AG08396 (cell line): Measurements from ENCODE around the gene CD300E.
"Not testable (repeated sequence)": the region's sequence is repeated elsewhere in the genome, so short reads cannot be mapped to it uniquely, and the experiment has no call there.

Experiments used
- DNase-seq: peaks from one replicate; pipeline ENCODE4 v3.0.0; 2012; ENCODE audit warnings: low spot score, mixed read lengths

Gene CD300E

DNA sequence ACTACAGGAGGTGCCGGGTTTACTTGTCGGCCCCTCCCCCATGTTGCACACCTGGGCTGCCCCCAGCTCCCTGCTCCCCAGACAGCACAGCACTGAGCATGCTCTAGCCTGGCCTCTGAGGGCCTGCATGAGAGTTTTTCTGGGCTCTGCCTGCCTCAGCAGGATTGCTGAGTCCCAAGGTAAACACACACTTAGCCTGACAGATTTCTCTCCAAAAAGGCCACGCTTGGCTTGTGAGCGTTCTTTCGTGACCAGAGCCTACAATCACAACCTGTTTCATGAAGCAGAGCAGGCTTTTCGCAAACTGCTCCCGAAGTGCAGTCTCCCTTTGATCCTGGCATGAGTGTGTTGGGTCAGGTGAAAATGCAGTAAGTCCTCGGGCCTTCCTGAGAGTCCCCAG is 9.8 kb upstream of the CD300E start:
- DNase-seq, result no peak

DNA sequence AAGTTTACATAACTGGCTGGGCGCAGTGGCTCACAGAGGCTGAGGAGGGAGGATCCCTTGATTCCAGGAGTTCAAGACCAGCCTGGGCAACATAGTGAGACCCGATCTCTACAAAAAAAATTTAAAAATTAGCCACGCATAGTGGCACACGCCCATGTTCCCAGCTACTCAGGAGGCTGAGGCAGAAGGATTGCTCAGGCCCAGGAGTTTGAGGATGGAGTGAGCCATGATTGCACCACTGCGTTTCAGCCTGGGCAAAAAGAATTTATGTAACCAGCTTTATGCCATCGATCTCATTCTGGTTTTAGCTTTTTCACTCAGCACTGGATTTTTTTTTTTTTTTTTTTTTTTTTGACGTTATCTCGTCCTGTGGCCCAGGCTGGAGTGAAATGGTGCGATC is 9.1 kb upstream of the CD300E start:
- no peak for DNase-seq

DNA sequence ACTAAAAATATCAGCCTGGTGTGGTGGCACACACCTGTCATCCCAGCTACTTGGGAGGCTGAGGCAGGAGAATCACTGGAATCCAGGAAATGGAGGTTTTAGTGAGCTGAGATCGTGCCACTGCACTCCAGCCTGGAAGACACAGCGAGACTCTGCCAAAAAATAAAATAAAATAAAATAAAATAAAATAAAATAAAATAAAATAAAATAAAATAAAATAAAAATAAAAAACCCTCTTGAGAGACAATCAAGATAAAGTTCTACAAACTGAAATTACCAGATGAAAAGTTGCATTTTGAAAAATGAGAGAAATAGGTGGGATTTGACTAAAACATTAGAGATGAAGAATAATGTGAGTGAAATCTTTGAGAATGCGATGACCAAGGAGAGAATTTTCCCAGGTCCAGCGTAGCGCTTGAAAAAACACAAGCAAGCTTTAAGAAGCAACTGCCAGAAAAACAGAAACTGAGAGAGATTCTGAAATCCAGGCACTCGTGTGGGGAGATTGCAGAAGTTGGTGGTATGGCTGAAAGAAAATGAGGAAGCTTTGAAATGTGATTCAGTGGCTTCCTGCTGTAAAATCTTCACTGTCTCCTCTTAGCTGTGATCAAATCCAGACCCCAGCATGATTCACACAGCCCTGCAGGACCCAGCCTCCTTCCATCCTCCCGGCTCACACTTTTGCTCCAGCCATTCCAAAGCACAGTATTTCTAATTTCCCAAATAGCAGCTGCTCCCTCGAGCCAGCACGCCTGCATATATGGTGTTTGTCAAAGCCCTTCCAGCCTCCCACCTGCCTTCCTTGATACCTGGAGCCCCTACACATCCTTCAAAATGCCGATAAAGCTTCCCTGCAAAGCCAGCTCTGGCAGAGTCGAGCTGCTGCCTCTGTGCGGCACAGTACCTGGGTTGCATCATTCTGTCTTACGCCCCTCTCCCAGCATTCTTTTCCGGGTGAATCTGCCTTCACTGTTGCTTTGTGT is 8.2 kb upstream of the CD300E start:
- no peak for DNase-seq

DNA sequence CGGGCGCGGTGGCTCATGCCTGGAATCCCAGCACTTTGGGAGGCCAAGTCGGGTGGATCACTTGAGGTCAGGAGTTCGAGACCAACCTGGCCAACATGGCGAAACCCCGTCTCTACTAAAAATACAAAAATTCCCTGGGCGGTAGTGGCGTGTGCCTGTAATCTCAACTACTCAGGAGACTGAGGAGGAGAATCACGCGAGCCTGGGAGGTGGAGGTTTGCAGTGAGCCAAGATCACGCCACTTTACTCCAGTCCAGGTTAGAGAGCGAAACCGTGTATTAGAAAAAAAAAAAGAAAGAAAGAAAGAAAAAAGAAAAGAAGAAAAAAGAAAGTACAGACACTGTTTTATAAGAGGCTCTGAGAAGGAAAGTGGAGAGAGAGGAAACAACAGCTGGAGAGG is 6.7 kb upstream of the CD300E start:
- DNase-seq, result not testable (repeated sequence)

DNA sequence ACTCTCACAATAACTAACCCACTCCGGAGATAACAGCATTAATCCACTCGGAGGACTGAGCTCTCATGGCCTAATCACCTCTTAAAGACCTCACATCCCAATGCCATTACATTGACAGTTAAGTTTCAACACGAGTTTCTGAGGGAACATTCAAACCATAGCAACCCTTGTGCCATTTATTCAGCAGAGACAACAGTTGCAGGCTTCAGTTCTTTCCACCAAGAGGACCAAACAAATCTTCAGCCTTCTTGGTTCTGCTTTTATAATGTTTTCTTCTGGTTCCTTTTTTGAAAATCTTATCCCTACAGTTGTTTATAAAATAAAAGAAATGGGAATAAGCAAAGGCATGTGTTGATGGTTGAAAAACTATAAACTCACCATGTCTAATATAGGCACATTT is 2.1 kb upstream of the CD300E start:
- DNase-seq, result no peak

DNA sequence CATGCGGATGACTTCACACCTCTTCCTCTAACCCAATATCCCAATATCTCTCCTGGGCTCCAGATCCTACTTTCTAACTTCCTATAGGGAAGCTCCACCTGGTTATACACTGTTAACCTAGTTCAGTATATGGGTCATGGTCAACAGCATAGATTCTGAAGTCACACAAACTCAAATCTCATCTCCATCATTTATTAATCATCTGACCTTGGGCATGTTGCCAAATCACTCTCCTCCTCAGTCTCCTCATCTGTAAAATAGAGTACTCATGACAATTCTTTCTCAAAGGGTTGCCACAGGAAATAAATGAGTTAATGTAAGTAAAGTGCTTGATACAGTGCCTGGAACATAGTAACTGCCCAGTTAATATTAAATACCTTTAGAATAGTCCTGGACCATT is 593 bp upstream of the CD300E start:
- no peak for DNase-seq

DNA sequence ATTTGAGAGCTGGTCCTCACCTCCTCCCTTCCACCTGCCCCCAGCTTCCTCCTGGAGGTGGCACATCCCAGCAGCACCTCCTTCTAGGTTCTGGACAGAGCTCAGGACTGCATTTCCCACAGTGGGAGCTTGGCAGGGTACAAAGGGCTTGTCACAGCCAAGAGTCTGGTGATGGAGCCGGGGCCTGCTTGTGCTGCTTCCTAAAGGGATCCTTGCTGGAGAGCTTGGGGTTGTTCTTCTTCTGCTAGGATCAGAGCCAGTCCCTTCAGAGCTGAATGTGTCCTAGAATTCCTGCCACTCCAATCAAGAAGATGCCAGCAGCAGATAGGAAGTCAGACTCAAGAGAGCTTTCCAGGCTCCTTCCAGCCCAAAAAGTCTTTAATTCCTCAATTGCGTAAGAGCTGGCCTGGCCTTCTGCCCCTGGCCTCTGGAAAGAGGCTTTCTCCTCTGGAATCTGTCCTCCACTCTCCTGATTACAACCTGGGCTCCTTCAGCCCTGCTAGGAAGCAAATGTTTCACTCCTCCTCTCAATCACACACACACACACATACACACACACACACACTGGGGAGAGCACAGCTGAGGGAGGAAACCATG is 4.4 kb downstream of the CD300E start:
- no peak for DNase-seq

DNA sequence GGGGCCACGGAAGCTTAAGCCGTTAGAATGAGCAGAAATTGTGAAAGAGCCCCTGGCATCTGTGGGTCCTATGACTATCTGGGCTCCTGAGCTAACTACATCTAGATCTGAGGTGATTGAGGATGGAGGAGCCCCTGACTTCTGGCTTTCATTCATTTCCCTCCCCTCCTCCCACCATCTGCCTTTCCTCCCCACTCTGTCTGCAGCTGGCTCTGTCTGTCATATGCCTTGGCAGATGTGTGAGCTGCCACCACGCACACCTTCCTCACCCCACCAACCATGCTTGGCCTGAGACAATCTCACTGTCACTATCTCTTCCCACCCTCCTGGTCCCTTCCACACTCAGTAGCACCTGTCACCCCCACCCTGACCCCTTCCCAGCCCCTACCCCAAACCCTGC is 5.1 kb downstream of the CD300E start:
- DNase-seq, result no peak

DNA sequence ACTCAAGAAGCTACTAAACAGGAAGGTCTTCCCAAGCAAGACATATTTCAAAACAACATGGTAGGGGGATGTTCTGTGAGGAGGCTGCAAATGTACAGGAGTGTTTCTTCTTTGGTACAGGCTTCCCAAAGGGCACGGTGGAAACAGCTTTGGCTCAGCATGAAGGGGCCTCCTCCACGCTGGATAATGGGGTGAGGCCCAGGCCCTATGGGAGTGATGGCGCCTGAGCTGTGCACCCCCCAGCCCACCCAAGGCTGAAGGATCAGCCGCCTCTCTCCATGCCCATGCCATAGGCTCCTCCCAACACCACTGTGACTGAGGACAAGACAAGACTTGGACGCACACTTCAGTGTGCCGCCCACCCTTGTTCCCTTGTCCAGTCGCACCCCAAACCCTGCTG is 6.8 kb downstream of the CD300E start:
- DNase-seq, result no peak

DNA sequence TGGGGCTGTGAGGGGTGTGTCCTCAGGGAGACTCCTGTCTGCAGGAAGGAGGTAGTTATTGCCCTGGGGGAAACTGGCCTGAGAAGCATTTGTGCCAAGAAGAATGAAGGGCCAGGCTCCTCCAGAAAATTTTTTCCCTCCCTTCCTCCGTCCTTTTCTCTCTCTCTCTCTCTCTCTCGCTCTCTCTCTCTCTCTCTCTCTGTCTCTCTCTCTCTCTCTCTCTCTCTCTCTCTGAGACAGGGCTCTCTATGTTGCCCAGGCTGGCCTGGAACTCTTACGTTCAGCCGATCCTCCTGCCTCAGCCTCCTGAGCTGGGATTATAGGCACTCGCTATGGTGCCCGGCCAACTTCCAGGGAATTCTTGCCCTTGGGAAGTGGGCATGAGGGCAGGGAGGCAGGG is 11.5 kb downstream of the CD300E start:
- no peak for DNase-seq

DNA sequence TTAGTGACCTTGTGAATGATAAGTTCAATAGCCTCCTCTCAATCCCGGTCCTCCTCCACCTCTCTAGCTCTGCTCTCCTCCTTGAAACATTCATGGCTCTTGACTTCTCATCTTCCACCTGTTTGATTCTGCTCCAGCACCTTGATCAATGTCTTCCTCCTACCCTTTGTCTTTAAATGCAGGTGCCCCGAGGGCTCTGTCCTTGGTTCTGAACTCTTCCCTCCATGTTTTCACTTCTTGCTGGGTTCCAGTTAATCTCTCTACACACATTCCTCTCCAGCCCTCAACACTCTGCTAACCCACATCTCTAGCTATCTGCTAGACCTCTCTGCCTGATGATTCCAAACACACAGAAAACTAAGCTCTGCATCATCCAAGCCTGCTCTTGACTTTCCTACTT is 13.4 kb downstream of the CD300E start:
- DNase-seq, result no peak

DNA sequence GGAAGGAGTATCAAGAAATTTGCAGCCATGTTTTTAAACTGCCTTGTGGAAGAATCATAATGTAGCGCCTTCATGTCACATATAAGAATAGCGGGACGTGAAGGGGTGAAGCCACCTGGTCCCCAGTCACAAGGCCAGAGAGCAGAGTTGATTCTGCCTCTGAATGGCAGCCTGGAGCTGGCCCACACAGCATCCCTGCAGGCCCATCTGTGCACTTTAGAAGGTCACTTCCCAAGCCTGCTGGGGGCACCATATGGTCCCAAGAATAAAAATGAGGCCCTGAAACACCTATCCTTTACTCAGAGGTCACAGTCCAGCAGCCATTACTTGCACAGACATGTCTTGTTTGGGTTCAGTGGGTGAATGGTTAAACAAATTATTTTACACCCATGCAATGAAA is 15.0 kb downstream of the CD300E start:
- DNase-seq, result no peak

DNA sequence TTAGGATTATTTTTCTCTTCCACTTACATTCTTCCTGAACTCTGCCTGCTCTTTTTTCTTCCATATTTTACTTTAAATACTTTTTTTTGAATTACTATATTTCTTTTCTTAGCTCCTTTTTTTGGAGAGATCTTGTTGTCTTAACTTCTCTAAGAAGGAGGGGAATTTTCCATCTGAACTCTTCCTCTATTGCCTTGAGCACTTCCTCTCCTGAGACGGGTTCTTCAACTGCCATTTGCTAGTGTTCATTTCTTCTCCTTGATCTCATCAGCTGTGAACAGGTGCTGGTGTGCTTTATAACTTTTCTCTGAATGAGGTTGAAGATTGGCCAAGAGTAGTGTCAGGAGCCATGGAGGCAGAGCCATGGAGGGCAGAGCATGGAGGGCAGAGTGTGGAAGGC is 16.3 kb downstream of the CD300E start:
- no peak for DNase-seq

DNA sequence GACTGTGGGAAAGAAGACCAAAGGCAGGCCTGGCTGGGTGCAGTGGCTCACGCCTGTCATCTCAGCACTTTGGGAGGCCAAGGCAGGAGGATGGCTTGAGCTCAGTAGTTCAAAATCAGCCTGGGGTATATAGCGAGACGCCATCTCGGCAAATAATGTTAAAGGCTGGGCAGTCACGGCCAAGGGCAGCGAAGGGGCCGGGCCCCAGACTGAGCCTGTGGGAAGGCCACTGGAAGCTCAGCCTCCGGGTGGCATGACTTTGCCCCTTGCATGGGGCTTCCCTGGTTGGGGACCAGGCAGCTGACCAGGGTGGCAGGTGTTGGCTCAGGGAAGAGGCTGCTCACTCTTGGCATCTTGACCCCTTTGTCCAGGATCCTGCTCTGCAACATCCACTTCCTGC is 17.5 kb downstream of the CD300E start:
- no peak for DNase-seq

DNA sequence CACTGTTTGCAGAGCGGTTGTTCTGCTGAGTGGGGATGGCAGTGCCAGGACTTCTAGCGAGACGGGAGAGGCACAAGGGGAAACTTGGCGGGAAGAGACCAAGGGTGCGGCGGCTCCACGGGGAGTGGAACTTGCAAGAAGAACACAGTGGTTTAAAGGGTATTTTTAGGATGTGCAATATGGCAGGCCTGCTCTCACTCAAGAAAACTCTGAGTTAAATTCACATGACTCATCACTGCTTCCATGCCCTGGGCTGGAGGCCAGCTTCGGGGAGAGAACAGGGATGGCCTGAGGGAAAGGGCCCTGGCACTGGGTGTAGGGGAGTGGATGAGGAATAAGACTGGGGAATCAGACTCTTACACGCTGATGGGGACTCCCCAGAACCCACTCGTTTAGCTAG is 18.2 kb downstream of the CD300E start:
- peak; percentile 44 for DNase-seq

DNA sequence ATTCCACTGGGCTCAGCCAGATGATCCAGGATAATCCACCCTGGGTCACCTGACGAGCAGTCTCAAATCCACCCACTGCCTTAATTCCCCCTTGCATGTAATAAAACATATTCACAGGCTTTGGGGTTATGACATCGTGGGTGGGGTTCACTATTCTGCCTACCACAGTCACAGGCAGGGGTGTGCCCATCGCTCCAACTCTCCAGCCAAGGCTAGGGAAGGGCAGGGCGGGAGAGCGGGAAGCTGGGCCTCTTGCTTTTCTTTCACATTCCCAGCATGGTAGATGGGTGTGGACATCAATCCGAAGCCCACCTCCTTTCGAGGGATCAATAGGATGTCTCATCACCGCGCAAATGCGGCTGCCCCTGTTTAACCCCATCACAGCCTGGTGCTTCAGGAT is 18.8 kb downstream of the CD300E start:
- no peak for DNase-seq

DNA sequence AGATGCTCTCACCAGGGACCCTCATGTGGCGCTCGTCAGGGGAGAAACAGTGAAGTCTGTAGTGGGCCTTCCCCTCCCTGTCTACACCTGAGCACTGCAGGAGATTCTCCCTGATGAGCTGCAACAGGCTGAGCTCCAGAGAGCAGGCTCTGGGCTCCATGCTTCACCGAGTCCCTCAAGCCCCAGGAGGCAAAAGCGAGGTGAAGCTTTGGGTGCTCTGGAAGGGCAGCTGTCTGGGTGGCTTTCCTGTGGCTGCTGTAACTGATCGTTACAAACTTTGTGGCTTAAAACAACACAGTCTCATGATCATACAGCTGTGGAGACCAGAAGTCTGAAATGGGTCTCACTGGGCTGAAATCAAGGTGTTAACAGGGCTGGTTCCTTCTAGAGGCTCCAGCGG is 19.3 kb downstream of the CD300E start:
- no peak for DNase-seq

DNA sequence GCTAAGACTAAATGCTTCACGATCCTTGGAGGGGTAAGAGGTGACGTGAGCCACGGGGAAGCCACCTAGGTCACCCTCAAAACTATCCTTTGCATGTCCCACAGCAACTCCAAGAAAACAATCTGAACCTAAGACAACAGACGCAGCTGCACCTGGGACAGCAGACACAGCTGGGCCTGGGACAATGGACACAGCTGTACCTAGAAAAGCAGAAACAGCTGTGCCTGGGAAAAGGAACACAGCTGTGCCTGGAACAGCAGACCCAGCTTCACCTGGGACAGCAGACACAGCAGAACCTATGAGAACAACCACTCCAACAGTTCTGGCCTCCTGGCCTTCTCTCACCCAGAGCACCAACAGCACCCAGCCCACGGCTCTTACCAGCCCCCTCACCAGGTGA is 19.8 kb downstream of the CD300E start:
- DNase-seq, result no peak

DNA sequence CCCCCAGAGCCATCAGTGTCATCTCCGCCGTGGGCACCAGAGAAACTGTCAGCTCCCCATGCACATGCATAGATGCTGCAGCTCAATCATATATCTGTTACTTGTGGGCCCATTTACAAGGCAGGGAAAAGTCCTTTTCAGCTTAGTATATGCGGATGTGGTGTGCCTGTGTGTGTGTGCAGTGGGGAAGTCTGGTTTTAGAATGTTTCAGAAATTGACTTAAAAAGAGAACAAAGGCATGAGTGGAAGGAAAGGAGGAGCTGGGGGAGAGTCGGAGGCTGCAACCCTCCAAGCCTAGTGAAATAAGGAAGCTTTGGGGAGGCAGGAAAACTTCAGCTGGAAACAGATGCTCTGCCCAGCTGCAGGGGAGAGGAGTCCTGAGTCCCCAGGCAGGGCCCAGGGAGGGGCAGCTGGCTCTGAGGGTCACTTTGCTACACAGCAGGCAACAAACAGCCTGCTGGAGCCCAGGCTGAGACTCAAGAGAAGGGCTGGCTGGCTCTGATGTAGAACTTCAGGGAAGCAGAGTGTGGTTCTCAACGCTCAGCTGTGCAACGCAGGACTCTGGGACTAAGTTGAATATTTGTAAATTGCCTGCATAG is 20.4 kb downstream of the CD300E start:
- no peak for DNase-seq

DNA sequence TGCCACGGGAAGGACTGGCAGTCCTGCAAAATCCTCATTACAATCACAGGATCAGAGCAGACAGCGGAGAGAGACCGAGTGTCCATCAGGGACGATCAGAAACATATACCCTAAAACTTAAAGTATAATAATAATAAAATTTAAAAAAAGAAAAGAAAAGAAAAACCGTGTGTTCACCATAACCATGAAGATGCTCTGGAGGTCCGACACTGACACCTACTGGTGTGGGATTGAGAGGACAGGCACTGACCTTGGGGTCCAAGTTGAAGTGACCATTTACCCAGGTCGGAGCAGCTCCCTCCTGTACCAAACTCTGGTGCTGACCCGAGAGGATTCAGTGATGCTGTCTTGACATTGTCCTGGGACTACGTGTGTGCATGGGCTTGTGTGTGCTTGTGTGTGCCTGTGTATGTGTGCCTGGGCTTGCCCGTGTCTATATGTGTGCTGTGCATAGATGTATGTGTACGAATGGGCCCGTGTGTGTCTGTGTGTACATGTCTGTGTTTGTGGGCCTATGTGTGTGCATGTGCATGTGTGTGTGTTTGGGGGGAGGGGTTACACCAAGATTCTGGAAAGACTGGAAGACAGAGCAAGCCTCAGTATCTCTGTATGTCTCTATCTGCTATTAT is 21.5 kb downstream of the CD300E start:
- DNase-seq, result peak; percentile 40

DNA sequence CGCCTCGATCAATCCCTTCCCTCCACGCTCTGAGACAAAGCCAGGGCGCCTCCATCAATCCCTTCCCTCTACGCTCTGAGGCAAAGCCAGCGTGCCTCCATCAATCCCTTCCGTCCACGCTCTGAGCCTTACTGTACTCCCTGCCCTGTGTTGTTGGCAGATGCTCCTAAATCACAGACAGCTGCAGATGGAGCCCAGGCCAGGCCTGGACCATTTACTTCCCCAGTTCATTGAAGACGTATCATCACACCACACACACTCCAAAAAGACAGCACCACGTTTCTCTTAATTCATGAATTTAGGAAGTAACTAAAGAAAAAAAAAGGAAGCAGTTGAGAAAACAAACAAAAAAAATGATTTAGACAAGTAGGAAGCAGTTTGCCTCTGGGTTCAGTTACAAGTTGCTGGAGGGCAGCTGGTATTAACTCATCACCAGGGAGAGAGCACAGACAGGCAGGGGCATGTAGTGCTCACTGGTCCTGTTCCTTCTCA is 24.0 kb downstream of the CD300E start:
- DNase-seq, result no peak

DNA sequence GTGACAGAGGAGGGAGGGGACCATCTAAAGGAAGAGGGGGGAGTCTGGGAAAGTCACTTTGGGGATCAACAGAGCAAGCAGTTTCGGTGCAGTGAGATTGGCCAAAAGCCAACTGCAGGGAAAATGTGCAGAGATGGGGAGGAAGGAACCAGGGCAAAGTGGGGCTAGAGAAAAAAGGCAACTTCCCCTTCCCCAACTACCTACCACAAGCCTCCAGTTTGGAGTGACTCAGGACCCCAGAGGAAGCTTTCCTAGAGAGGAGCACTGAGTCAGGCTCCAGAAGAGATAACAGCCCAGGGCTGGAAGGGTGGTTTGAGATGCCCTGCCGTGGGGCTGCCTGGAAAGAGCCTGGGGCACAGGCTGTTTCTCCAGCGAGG is 24.5 kb downstream of the CD300E start:
- DNase-seq, result no peak
